K562 (cell line): ENCODE data around the gene KIF26B.

Experiments used
- AFF4 ChIP-seq: sonication (generic); formaldehyde crosslinking; IDR thresholded peaks from 2 replicates; pipeline ENCODE4 v1.8.0; 2023; ENCODE audit warnings: mild to moderate bottlenecking, missing genetic modification reagents
- RAD21 ChIP-seq, 2 experiments: fragments of 250-450 bp in 1 of 2; fragments of 450-650 bp in 1 of 2; sonication (Bioruptor Pico) in 1 of 2; formaldehyde crosslinking in 1 of 2; IDR thresholded peaks in 1 of 2; conservative IDR thresholded peaks in 1 of 2; 2 replicates each; pipeline versions ENCODE4 v1.4.0 to v1.8.0; 2020 to 2022; ENCODE audit warnings: mild to moderate bottlenecking in 2 of 2, moderate library complexity in 1 of 2
- ZNF174 ChIP-seq: fragments of 250-450 bp; sonication (Bioruptor Pico); IDR thresholded peaks from 2 replicates; pipeline ENCODE4 v1.4.0; 2020; ENCODE audit warnings: mild to moderate bottlenecking

GRCh38 chr1:245571815-245572294, 417.1 kb downstream of the KIF26B start:
- TF ChIP-seq RAD21 (CRISPR knock-in tag; conservative IDR thresholded peaks at IDR 0.05 in 1 of 2, IDR thresholded peaks at IDR 0.05 in 1 of 2) (no peak), ZNF174 (CRISPR knock-in tag) (no peak), AFF4 (CRISPR knock-in tag) (no peak)
